HL-60 (cell line): ENCODE results near the gene GALNT14.

Experiments used
- DNase-seq, 2 experiments: peaks; one replicate each; pipeline ENCODE4 v3.0.0-alpha.2; 2010 to 2020; ENCODE audit warnings: low read depth in 1 of 2, low spot score in 1 of 2
- H3K27ac ChIP-seq: fragments of 250-450 bp; sonication (Bioruptor Pico); replicated peaks from 2 replicates; pipeline ENCODE4 v1.5.1; 2020; ENCODE audit warnings: mild to moderate bottlenecking, moderate library complexity
- H3K27me3 ChIP-seq: fragments of 250-450 bp; sonication (Bioruptor Pico); 2 replicates; pipeline ENCODE4 v1.5.1; 2021; ENCODE audit warnings: mild to moderate bottlenecking, moderate library complexity; ENCODE audit not compliant: insufficient read depth, poor library complexity, severe bottlenecking
- H3K4me3 ChIP-seq: replicated peaks from 2 replicates; pipeline ENCODE4 v1.5.1; 2011; ENCODE audit warnings: mild to moderate bottlenecking, control low read depth, low read length; ENCODE audit not compliant: insufficient read depth
- GABPA ChIP-seq: IDR thresholded peaks from 2 replicates; pipeline ENCODE4 v1.6.1; 2012; ENCODE audit warnings: low read depth
- POLR2AphosphoS5 ChIP-seq: IDR thresholded peaks from 2 replicates; pipeline ENCODE4 v1.6.1; 2012; ENCODE audit warnings: low read depth
- SPI1 ChIP-seq: IDR thresholded peaks from 2 replicates; pipeline ENCODE4 v1.6.1; 2012; ENCODE audit warnings: low read depth, mild to moderate bottlenecking, borderline replicate concordance
- TF ChIP-seq, protein P1 (sequence below): IDR thresholded peaks from one replicate; pipeline ENCODE4 v1.5.1; 2011; ENCODE audit warnings: low read length, control low read depth, inconsistent platforms; ENCODE audit not compliant: insufficient read depth
- TF ChIP-seq, protein P2 (sequence below): IDR thresholded peaks from 2 replicates; pipeline ENCODE4 v1.6.1; 2012; ENCODE audit warnings: low read depth; ENCODE audit not compliant: insufficient replicate concordance

GALNT14 gene

DNA sequence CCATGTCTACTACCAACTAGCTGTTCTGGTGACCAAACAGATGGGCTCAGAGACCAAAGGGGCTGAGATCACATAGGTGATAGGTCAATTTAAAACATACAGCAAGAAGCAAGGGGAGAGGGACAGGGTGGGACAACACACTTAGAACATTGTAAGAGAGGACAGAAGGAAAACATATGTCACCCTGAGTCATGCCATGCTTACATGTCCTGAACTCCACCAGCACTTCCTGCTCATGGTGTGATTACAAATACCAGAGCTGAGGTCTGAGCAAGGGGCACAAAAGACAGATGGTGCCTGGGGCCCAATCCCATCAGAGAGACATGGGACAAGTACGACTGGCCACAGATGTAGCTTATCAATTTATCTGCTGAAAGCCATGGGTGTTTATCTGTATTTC, 28.7 kb upstream of the GALNT14 start:
- Histone ChIP-seq H3K4me3 (no peak overlapping the region), H3K27ac (no peak overlapping the region), H3K27me3 (no peaks in the 10 kb centered on the region)
- TF ChIP-seq POLR2AphosphoS5 (no peak), GABPA (no peak), SPI1 (no peak)
- TF ChIP-seq, protein P1, sequence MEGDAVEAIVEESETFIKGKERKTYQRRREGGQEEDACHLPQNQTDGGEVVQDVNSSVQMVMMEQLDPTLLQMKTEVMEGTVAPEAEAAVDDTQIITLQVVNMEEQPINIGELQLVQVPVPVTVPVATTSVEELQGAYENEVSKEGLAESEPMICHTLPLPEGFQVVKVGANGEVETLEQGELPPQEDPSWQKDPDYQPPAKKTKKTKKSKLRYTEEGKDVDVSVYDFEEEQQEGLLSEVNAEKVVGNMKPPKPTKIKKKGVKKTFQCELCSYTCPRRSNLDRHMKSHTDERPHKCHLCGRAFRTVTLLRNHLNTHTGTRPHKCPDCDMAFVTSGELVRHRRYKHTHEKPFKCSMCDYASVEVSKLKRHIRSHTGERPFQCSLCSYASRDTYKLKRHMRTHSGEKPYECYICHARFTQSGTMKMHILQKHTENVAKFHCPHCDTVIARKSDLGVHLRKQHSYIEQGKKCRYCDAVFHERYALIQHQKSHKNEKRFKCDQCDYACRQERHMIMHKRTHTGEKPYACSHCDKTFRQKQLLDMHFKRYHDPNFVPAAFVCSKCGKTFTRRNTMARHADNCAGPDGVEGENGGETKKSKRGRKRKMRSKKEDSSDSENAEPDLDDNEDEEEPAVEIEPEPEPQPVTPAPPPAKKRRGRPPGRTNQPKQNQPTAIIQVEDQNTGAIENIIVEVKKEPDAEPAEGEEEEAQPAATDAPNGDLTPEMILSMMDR = no peak
- TF ChIP-seq, protein P2, sequence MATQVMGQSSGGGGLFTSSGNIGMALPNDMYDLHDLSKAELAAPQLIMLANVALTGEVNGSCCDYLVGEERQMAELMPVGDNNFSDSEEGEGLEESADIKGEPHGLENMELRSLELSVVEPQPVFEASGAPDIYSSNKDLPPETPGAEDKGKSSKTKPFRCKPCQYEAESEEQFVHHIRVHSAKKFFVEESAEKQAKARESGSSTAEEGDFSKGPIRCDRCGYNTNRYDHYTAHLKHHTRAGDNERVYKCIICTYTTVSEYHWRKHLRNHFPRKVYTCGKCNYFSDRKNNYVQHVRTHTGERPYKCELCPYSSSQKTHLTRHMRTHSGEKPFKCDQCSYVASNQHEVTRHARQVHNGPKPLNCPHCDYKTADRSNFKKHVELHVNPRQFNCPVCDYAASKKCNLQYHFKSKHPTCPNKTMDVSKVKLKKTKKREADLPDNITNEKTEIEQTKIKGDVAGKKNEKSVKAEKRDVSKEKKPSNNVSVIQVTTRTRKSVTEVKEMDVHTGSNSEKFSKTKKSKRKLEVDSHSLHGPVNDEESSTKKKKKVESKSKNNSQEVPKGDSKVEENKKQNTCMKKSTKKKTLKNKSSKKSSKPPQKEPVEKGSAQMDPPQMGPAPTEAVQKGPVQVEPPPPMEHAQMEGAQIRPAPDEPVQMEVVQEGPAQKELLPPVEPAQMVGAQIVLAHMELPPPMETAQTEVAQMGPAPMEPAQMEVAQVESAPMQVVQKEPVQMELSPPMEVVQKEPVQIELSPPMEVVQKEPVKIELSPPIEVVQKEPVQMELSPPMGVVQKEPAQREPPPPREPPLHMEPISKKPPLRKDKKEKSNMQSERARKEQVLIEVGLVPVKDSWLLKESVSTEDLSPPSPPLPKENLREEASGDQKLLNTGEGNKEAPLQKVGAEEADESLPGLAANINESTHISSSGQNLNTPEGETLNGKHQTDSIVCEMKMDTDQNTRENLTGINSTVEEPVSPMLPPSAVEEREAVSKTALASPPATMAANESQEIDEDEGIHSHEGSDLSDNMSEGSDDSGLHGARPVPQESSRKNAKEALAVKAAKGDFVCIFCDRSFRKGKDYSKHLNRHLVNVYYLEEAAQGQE = no peak
- DNase-seq = no peak

DNA sequence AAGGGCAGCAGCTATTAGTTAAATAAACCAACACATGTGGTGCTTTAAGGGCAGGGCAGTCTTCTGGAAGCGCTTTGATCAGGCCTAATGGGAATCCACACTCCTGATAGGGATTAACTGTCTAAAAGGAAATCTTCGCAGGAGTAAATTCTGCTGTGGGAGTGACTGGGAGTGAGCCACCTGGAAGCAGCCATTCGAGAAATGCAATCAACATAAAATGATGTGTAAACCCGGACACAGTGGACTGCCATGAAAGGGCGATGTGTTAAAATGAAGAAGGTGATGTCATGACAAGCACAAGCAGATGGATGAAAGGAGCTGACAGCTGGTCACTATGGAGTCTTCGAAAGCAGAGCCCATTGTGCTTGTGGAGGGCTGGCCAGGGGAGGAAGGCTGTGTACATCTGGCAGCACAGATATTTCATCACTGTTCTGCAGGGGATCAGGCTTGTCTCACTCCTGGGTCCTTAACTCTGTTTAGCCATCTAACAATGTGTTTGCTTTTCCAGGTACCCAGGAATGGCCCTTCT, 24.8 kb upstream of the GALNT14 start:
- Histone ChIP-seq H3K27ac (no peak overlapping the region), H3K4me3 (no peak overlapping the region), H3K27me3 (peaks cover 2% of the 10 kb centered on the region)
- DNase-seq = no peak
- TF ChIP-seq SPI1 (no peak), POLR2AphosphoS5 (no peak), GABPA (no peak)
- TF ChIP-seq, protein P1 = no peak
- TF ChIP-seq, protein P2 = no peak

DNA sequence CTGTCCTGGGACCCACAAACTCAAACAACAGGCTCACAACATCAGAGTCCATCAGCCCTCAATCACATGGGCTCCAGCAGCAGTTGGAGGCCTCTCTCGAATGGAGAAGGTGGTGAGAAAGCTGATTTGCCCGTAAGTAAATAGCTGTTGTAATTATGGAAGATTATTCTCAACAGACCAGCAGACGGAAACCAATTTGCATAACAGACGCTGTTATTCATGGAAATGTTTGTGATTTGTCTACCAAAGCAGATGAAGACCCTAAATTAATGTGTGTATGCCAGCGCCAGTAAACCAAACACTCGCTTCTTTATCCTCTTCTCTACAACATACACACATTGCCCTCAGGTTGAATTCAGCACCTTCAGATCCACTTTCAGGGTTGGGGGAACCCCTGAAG, 23.4 kb upstream of the GALNT14 start:
- Histone ChIP-seq H3K4me3 (no peak overlapping the region), H3K27ac (no peak overlapping the region), H3K27me3 (peaks cover 2% of the 10 kb centered on the region)
- no peak for DNase-seq
- no peak for TF ChIP-seq SPI1
- TF ChIP-seq, protein P2 = no peak
- no peak for TF ChIP-seq POLR2AphosphoS5
- TF ChIP-seq, protein P1 = no peak
- TF ChIP-seq GABPA = no peak
